Spleen (tissue), 11 donors: ENCODE data around the gene COL6A3. TPM values are rescaled to one million over a fixed set of nuclear protein-coding genes. Genes with fewer than 3 reads are reported as not detected.

ENCODE experiments used
- DNase-seq: peaks from one replicate; pipeline ENCODE4 v3.0.0-alpha.2; 2020
- H3K27ac ChIP-seq, 8 donors: fragments of 200-600 bp; sonication (generic) in 7 of 8; 1 replicate in 4 of 8; 2 replicates in 4 of 8; pipeline versions ENCODE4 v1.5.0 to v1.8.0; 2016 to 2021; ENCODE audit warnings: inconsistent platforms in 4 of 8, mild to moderate bottlenecking in 4 of 8, moderate library complexity in 1 of 8
- H3K27me3 ChIP-seq, 7 donors: fragments of 200-600 bp; sonication (generic) in 6 of 7; replicated peaks in 1 of 7; 1 replicate in 4 of 7; 2 replicates in 3 of 7; pipeline versions ENCODE4 v1.5.0 to v1.8.0; 2016 to 2021; ENCODE audit warnings: inconsistent platforms in 3 of 7, mild to moderate bottlenecking in 1 of 7
- H3K36me3 ChIP-seq, 6 donors: fragments of 200-600 bp; sonication (generic) in 5 of 6; 1 replicate in 4 of 6; 2 replicates in 2 of 6; pipeline versions ENCODE4 v1.5.0 to v1.8.0; 2016 to 2021; ENCODE audit warnings: inconsistent platforms in 2 of 6
- H3K4me1 ChIP-seq, 6 donors: fragments of 200-600 bp; sonication (generic) in 5 of 6; 1 replicate in 3 of 6; 2 replicates in 3 of 6; pipeline versions ENCODE4 v1.5.0 to v1.8.0; 2016 to 2021; ENCODE audit warnings: inconsistent platforms in 3 of 6
- H3K4me3 ChIP-seq, 8 donors: fragments of 200-600 bp; sonication (generic) in 7 of 8; 1 replicate in 4 of 8; 2 replicates in 4 of 8; pipeline versions ENCODE4 v1.5.0 to v1.8.0; 2016 to 2021; ENCODE audit warnings: inconsistent platforms in 4 of 8, mild to moderate bottlenecking in 4 of 8, moderate library complexity in 2 of 8
- H3K9me3 ChIP-seq, 8 donors: fragments of 200-600 bp; sonication (generic) in 7 of 8; 1 replicate in 4 of 8; 2 replicates in 4 of 8; pipeline versions ENCODE4 v1.5.0 to v1.8.0; 2016 to 2021; ENCODE audit warnings: inconsistent platforms in 4 of 8
- CTCF ChIP-seq, 11 experiments: fragments of 200-600 bp in 7 of 11; fragments of 450-650 bp in 4 of 11; sonication (generic) in 4 of 11; IDR thresholded peaks in 8 of 11; conservative IDR thresholded peaks in 3 of 11; 1 replicate in 7 of 11; 2 replicates in 4 of 11; pipeline versions ENCODE4 v1.4.0 to v1.8.0; 2016 to 2021; ENCODE audit warnings: antibody characterized with exemption in 11 of 11, inconsistent platforms in 4 of 11, mild to moderate bottlenecking in 1 of 11
- POLR2A ChIP-seq, 3 donors: fragments of 450-650 bp; IDR thresholded peaks; one replicate each; pipeline ENCODE4 v1.5.1; 2017; ENCODE audit warnings: antibody characterized with exemption in 3 of 3, mild to moderate bottlenecking in 1 of 3
- POLR2AphosphoS5 ChIP-seq, 3 donors: sonication (generic); formaldehyde crosslinking; IDR thresholded peaks; one replicate each; pipeline ENCODE4 v1.5.1; 2017; ENCODE audit warnings: antibody characterized with exemption in 3 of 3
- WGBS, 5 donors: extraction: QIAGEN DNeasy Blood & Tissue Kit in 3 of 5; methylation state at CpG; one replicate each; pipeline versions ENCODE4 v1.1.5 to v1.1.7; 2013 to 2018; 5-methylcytosine and 5-hydroxymethylcytosine counted together
- intact Hi-C: fragments of 100-400 bp; cut with DNase I; formaldehyde crosslinking; loops from one replicate; pipeline ENCODE4 v1.15.0; 2023; ENCODE audit warnings: low total_unique reads
- polyA plus RNA-seq, 3 donors: library from polyadenylated mRNA; stranded (reverse); fragments of 200-250 nt; gene quantifications; one replicate each; pipeline ENCODE4 v1.2.1, GENCODE V29; 2013
- total RNA-seq, 7 donors: library from RNA; depleted of rRNA in 3 of 7; stranded (reverse); fragments of >200 nt in 3 of 7; fragmentation: NEBNext Ultra II Directional in 4 of 7; extraction: Animal tissue kit (Norgen Biotek cat#: 25700) in 4 of 7; gene quantifications; one replicate each; pipeline versions ENCODE4 v1.1.0 to v1.2.1, GENCODE V29; 2016 to 2021
- donor health status: healthy with polysubstance abuse.
- donor health status: DM: no; HTN: no; CAD: no; lungs with moderate emphysema.
- donor health status: DM: no; HTN: no; CAD: no.
- donor health status: Bipolar disorder and iron deficiency.
- donor health status: healthy.
- donor health status: DM: no; HTN: no; CAD: no.
- donor health status: DM: yes; HTN: yes; CAD: no.

The COL6A3 gene
- total and polyA plus RNA-seq, 10 donors: 8.3 to 146 (median 65.4) TPM

DNA sequence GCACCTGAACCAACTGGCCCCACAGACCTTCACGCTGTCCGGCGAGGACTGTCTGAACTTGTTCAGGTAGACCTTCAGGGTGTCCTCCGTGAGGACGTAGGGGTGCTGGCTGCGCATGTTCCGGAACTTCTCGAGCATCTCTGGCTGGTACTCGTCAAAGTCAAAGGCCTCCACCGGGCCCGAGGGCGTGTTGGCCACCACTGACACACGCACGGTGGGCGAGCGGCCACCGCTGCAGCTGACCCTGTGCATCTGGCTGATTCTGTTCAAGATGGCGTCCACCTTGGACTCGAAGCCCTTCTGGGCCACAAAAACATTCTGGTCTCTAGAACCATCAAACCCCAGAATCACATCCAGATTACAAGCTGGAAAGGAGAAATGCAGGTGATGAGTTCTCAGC, 48.3 kb downstream of the COL6A3 start:
- WGBS, 5 donors: 91 to 96% (median 94%) methylated on average over 18 to 19 of the region's 19 CpGs
- Histone ChIP-seq H3K36me3 (peaks cover 0 to 33% (median 0%) of the 10 kb centered on the region in 6 donors), H3K4me3 (no peak overlapping the region), H3K4me1 (no peaks in the 10 kb centered on the region), H3K9me3 (no peaks in the 10 kb centered on the region), H3K27ac (no peak overlapping the region), H3K27me3 (peaks cover 0 to 18% (median 0%) of the 10 kb centered on the region in 7 donors)
- DNase-seq: no peak
- intact Hi-C loops: no loop called here
- TF ChIP-seq CTCF (IDR thresholded peaks at IDR 0.05 in 8 of 11, conservative IDR thresholded peaks at IDR 0.05 in 3 of 11) (no peak), POLR2AphosphoS5 (IDR thresholded peaks at IDR 0.05) (no peak), POLR2A (IDR thresholded peaks at IDR 0.05) (no peak)

GRCh38 chr2:237364655-237365054, 49.3 kb downstream of the COL6A3 start:
- intact Hi-C loops: no loop called here

DNA sequence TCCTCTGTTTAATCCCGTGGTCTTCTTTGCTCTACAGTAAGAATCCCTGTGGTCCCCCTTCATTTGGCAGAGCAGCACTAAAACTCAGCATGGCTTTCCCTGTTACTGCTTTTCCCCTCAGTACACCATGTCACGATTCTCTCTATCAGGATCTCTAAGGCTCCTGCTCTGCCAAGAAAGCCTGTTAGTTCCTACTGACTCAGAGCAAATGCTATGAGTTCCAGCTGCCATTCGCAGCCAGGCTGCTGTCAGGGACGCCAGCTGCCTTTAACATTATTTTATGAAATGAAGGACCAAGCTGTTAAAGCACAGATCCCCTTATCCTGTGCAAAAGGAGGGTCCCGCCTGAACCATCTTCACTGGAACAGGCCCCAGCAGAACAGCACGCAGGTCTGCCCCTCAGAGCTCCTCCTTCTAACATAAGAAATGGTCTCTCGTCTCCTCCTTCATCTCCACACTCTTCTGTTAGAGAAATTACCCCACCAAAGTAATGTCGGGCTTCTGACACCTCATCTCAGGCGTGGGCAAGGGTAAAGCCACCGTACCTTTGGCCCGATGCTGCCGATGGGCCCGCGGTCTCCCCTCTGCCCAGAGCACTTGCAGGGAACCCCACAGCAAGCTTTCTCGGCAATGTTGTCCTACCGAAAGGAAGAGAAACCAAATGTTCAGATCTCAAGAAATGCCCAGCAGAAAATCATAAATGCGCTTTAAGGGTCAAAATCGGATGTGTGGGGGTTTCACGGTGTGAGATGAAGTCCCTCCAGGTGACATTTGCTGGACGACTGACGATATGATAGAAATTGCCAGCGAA, 52.6 kb downstream of the COL6A3 start:
- intact Hi-C loops: no loop called here
- TF ChIP-seq POLR2AphosphoS5 (IDR thresholded peaks at IDR 0.05) (no peak), CTCF (IDR thresholded peaks at IDR 0.05 in 8 of 11, conservative IDR thresholded peaks at IDR 0.05 in 3 of 11) (no peak), POLR2A (IDR thresholded peaks at IDR 0.05) (no peak)
- H3K27me3 ChIP-seq: peaks cover 0 to 37% (median 0%) of the 10 kb centered on the region in 7 donors
- no peak for DNase-seq
- H3K4me3 ChIP-seq: no peak overlapping the region
- H3K4me1 ChIP-seq: no peaks in the 10 kb centered on the region
- no peak overlapping the region for H3K27ac ChIP-seq
- H3K9me3 ChIP-seq: no peaks in the 10 kb centered on the region
- WGBS, 5 donors: 83 to 93% (median 87%) methylated on average over 22 of the region's 22 CpGs
- peaks cover 0 to 54% (median 0%) of the 10 kb centered on the region in 6 donors for H3K36me3 ChIP-seq

More at GRCh38 chr2:237364655-237365054, 49.3 kb downstream of the COL6A3 start:
- H3K4me3 ChIP-seq: no peak overlapping the region
- peaks cover 0 to 42% (median 0%) of the 10 kb centered on the region in 6 donors for H3K36me3 ChIP-seq
- H3K27me3 ChIP-seq: peaks cover 0 to 27% (median 0%) of the 10 kb centered on the region in 7 donors
- WGBS, 5 donors: 91 to 96% (median 94%) methylated on average over 7 of the region's 7 CpGs
- no peaks in the 10 kb centered on the region for H3K9me3 ChIP-seq
- TF ChIP-seq CTCF (IDR thresholded peaks at IDR 0.05 in 8 of 11, conservative IDR thresholded peaks at IDR 0.05 in 3 of 11) (no peak), POLR2AphosphoS5 (IDR thresholded peaks at IDR 0.05) (no peak), POLR2A (IDR thresholded peaks at IDR 0.05) (no peak)
- no peaks in the 10 kb centered on the region for H3K4me1 ChIP-seq
- H3K27ac ChIP-seq: no peak overlapping the region
- no peak for DNase-seq
